Activated CD4-positive, alpha-beta T cell treated with anti-CD3 and anti-CD28 coated beads, Interleukin-2, amount 50 U/mL, for 24 hours (primary cell): ENCODE measurements around the gene ITIH2.

Experiments
- DNase-seq, 2 donors: peaks; one replicate each; pipeline ENCODE4 v3.0.0-alpha.2; 2020; ENCODE audit warnings: low read depth in 1 of 2, low spot score in 1 of 2

Gene ITIH2

GRCh38 chr10:7794251-7795026 lies 91.3 kb downstream of the ITIH2 start:
- DNase-seq = no peak

GRCh38 chr10:7795605-7796004 lies 92.5 kb downstream of the ITIH2 start:
- DNase-seq = no peak

GRCh38 chr10:7797582-7797981 lies 94.5 kb downstream of the ITIH2 start:
- DNase-seq = no peak
